Fibroblast of skin of back (primary cell): ENCODE data around the gene CGREF1.
"Not testable (repeated sequence)": the region's sequence is repeated elsewhere in the genome, so short reads cannot be mapped to it uniquely, and the experiment has no call there.

Experiments
- DNase-seq: peaks from one replicate; pipeline ENCODE4 v3.0.0-alpha.2; 2013

Gene CGREF1

GRCh38 chr2:27086724-27087593 lies 32.0 kb downstream of the CGREF1 start, which contains the start of gene KHK:
KHK (plus strand) TSS chr2:27086772; CDS start chr2:27087260, 488 bp downstream.
- DNase-seq, result no peak

DNA sequence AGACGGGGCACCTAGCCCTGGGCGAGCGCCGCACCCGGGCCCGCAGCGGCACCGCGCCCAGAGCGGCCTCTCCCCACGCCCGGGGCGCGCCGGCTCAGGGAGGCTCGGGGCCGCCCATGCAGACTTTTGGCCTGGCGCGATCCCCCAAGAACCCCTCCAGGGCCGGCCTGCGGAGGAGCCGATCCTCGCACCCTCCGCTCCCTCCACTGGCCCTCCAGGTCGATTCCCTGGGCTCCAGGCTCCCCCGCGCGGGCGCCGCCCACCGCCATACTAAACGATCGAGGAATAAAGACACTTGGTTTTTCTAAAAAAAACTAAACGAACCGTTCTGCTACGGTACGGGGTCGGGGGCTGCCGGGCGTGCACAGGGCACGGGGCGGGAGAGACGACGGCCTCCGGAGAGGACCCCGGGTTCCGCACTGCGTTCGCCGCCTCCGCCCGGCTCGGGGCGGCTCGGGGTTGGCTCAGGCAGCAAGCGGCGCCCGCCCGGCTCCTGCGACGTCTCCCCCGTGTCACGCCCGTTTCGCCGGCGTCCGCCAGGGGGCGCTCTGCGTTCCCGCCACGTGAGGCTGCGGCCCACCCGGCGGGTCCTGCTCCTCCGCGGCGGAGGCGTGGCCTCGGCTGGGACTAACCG lies 32.7 kb downstream of the CGREF1 start:
- DNase-seq, result peak; percentile 89

- peak; percentile 69 for DNase-seq
These were observed 33.2 kb downstream of the CGREF1 start for GRCh38 chr2:27085673-27086089.

DNA sequence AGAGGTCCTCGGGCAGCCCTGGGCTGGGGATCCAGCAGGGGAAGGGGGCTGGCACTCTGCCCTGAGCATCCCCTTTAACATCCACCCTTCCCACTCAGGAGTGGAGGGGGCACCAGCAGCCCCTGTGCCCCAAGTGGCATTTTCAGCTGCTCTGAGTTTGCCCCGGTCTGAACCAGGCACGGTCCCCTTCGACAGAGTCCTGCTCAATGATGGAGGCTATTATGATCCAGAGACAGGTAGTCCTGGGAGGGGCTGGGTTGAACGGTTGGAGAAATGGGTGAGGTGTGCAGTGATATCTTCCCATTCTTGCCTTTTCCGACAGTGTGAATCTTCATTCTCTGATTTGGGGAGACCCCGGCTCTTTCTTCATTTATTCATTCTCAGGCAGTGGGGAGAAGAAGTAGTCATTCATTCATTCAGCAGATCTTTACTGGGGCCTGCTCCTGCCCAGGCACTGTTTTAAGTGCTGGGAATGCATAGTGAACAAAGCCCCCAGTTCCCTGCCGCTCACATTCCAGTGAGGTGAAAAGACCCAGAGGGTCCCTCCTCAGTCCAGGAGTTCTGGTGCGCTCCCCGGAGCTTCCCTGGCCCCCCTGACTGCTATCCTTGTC lies 33.8 kb downstream of the CGREF1 start:
- DNase-seq, result no peak

GRCh38 chr2:27084297-27085061 lies 34.4 kb downstream of the CGREF1 start:
- DNase-seq, result no peak

- no peak for DNase-seq
These were observed 35.3 kb downstream of the CGREF1 start for GRCh38 chr2:27083410-27084296.

DNA sequence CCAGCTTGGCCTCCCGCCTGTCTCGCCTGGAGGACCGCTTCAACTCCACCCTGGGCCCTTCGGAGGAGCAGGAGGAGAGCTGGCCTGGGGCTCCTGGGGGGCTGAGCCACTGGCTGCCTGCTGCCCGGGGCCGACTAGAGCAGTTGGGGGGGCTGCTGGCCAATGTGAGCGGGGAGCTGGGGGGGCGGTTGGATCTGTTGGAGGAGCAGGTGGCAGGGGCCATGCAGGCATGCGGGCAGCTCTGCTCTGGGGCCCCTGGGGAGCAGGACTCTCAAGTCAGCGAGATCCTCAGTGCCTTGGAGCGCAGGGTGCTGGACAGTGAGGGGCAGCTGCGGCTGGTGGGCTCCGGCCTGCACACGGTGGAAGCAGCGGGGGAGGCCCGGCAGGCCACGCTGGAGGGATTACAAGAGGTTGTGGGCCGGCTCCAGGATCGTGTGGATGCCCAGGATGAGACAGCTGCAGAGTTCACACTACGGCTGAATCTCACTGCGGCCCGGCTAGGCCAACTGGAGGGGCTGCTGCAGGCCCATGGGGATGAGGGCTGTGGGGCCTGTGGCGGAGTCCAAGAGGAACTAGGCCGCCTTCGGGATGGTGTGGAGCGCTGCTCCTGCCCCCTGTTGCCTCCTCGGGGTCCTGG lies 36.0 kb downstream of the CGREF1 start:
- DNase-seq, result no peak

- no peak for DNase-seq
These were observed 36.8 kb downstream of the CGREF1 start for GRCh38 chr2:27081984-27082772.

DNA sequence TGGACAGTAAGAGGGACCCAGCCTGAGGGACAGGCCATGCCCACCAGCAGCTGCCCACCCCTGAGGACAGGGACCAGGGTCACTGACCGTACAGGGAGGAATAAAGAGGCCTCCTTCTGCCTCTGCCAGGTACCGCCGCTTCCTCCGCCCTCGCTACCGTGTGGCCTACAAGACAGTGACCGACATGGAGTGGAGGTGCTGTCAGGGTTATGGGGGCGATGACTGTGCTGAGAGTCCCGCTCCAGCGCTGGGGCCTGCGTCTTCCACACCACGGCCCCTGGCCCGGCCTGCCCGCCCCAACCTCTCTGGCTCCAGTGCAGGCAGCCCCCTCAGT lies 38.4 kb downstream of the CGREF1 start:
- DNase-seq, result no peak

DNA sequence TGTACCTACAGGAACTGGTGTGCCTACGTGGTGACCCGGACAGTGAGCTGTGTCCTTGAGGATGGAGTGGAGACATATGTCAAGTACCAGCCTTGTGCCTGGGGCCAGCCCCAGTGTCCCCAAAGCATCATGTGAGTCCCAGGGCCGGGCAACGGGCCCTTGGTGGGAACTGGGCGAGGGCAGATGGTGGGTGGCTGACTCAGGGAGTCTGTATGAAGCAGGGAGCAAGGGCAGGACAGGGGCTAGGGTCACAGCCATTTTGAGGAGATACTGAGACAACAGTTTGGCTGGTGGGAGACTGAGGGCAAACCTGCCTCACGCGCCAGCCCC lies 38.8 kb downstream of the CGREF1 start:
- DNase-seq, result no peak

- no peak for DNase-seq
These were observed 39.4 kb downstream of the CGREF1 start for GRCh38 chr2:27079233-27080139.

GRCh38 chr2:27078267-27079194 lies 40.4 kb downstream of the CGREF1 start, which contains the start of gene EMILIN1:
EMILIN1 (plus strand) TSS chr2:27078615; CDS start chr2:27079066, 451 bp downstream.
- peak; percentile 97 for DNase-seq

DNA sequence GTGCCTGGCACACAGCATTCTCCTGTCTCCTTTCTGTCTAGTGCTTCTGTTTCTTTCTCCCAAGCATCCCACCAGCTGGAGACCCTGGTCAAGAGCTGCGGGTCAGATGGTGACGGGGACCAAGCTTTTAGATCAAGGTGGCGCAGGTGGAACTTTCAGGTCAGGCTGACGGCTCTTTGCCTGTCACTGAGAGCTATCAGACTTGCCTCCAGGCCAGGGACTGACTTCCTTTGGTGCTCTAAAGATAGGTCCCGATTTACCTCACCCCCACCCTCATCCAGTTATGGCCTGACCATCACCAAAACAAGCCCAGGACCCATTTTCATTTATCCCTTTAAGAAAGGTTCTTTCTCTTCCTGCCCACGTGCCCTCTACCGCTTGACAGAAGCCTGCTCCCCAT lies 41.7 kb downstream of the CGREF1 start:
- no peak for DNase-seq

DNA sequence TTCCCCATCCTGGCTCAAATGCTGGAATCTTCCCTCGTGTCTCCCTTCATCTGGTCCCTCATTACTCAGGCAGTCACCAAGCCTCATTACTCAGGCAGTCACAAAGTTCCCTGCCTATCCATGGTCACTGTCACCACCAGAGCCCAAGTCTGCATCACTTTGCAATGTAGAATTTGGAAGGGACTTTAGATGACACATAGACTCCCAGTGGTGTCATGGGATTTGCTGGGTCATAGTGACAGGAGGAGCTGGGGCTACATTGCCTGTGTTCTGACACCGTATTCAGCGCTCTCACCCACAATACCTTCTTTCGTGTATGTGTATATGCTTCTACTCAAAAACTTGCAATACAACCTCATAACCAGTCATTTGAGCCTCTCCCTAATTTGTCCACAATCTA lies 42.6 kb downstream of the CGREF1 start:
- DNase-seq, result peak; percentile 63

DNA sequence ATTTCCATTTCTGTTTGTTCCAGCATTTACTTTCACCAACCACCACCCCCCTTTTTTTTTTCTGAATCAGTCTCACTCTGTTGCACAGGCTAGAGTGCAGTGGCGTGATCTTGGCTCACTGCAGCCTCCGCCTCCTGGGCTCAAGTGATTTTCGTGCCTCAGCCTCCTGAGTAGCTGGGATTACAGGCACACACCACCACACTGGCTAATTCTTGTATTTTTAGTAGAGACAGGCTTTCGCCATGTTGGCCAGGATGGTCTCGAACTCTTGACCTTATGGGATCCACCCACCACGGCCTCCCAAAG lies 43.4 kb downstream of the CGREF1 start:
- not testable (repeated sequence) for DNase-seq

- no peak for DNase-seq
These were observed 44.0 kb downstream of the CGREF1 start for GRCh38 chr2:27074738-27075565.

- no peak for DNase-seq
These were observed 45.1 kb downstream of the CGREF1 start for GRCh38 chr2:27073782-27074181.
